ENCODE data around the gene CPNE5.
"Not testable (repeated sequence)": the region's sequence is repeated elsewhere in the genome, so short reads cannot be mapped to it uniquely, and the experiment has no call there.

CPNE5 gene

DNA sequence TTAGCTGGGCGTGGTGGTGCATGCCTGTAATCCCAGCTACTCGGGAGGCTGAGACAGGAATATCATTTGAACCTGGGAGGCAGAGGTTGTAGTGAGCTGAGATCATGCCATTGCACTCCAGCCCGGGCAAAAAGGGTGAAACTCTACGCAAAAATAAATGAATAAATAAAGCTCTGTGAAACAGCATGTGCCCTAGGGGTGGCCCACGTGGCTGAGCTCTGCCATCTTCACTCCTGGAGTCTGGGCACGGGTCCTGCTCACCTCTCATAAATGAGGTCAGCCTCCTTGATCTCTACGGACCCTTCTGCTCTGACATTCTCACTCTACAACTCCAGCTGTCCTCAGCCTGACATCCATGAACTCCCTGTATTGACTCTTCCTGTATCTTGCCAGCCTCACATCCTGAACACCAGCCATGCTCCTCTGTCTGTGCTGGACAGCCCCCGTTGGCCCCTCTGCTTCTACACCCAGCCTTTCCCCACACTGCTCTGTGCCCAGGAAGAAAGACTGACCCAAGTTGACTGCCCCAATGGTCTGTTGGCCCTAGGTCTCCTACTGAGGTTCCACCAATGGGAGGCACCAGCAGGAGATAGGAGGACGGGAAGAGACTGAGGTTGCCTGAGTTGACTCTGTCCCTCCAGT, 21.9 kb downstream of the CPNE5 start:
- no peak overlapping the region for H3K4me3 ChIP-seq (ENCODE audit: low read depth, low read length)

DNA sequence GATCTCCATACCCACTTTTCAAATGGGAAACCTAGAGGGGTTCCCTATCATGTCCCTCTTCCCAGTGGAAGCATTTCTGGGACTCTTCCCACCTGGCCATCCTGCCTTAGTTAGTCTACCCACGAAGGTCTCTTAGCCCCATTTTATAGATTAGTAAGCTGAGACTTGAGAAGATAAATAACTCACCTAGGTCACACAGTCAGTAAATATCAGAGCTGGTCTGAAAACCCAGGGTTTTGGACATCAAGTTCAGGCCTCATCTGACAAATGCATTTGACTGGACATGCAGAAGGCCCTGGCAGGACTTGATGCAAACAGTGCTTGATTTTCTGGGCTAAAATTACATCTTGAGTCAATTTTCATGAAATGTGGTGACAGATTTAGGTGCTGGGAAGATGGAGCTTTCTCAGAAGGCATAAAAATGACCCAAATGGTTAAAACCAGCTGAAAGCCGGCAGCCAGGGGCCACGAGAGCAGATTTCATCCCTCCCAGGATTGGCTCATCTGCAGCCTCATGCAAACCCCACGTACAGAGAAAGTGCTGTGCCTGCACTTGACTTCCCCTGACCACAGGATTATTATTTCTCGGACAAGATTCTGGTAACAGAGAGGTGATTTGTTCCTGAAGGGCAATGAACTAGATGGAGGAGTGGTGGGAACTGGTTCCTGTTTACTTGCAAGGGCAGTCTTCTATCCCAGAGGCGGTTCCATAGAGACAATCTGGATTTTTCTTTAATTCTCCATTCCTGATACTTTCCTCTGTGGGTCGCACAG, 23.1 kb downstream of the CPNE5 start:
- no peak overlapping the region for H3K4me3 ChIP-seq (ENCODE audit: low read depth, low read length)

DNA sequence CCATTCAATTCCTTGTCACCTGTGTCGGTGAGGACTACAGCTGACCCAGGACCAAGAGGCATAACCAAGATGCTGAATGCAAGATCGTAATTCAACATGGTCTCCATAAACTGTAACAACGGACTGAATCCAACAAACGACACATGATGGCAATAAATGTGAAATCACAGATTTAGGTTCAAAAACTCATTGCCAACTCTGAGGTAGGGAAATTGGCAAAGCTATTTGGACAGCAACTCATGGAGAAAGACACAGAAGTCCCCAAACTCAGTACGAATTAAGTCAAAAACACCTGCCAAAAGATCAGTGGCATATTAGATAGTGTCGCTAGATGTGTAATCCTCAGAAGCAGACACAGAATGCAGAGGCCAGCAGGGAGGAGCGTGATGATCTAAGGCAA, 25.0 kb downstream of the CPNE5 start:
- no peak overlapping the region for H3K4me3 ChIP-seq (ENCODE audit: low read depth, low read length)

DNA sequence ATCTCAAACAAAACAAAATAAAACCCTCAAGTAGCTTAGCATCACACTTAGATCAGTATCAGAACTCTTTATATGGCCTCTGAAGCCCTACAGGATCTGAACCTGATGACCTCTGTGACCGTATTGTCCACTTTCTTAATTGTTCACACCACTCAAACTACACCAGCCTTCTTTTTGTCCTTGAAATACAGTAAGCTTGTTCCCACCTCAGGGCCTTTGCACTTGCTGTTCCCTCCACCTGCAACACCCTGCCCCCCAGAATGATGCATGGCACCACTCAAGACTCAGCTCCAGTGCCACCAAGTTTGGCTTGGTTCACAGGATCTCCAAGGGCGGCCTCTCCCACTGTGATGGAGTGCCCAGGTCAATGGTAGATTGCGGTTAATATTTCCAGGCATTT, 25.7 kb downstream of the CPNE5 start:
- H3K4me3 ChIP-seq (ENCODE audit: low read depth, low read length), result no peak overlapping the region

DNA sequence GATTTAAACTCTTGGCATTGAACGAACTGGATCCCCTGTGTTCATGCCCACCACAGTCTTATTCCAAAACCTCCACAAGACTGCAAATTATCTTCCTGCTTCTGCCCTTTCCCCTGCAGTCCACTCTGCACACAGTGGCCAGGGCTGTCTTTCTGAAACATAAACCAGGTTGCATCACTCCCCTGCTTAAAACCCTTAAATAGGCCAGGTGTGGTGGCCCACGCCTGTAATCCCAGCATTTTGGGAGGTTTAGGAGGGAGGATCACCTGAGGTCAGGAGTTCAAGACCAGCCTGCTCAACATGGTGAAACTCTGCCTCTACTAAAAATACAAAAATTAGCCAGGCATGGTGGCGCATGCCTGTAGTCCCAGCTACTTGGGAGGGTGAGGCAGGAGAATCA, 26.2 kb downstream of the CPNE5 start:
- not testable (repeated sequence) for H3K4me3 ChIP-seq (ENCODE audit: low read depth, low read length)

DNA sequence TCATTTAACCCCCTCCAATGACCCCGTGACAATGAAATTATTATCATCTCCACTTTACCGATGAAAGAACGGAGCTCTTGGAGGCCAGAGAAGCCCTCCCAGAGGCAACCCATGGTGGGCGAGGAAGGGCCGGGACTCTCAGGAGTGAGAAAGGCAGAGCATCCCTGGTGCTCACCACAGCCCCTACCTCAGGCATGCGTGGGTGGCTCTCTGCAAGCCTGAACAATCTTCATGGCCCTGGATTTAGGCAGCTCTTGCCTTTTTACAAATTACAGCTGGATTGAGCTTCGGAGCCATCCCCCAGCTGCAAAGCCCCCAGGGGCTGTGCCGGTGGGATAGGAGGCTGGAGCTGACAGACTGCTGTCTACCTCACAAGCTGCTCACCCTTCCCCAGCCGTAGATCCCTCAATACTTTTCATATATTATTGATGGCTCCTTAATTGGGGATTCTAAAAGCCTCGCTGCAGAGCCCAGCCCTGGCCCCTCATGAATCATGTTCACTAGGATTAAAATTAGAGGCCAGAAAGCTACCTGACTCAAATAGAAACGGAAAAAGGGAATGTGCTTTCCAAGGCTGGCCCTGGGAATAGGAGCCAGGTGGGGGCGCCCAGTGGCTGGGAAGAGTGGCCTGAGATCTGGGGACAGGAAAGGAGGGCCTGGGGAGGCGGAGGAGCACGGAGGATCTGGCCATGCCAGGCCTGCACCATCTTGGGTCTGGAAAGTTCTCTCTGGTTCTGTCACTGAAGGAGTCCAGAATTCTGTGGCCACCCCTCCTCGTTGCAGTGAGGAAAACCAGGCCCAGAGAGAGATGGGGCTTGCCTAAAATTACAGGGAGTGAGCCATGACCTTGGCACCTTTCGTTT, 29.1 kb downstream of the CPNE5 start:
- no peak overlapping the region for H3K4me3 ChIP-seq (ENCODE audit: low read depth, low read length)

DNA sequence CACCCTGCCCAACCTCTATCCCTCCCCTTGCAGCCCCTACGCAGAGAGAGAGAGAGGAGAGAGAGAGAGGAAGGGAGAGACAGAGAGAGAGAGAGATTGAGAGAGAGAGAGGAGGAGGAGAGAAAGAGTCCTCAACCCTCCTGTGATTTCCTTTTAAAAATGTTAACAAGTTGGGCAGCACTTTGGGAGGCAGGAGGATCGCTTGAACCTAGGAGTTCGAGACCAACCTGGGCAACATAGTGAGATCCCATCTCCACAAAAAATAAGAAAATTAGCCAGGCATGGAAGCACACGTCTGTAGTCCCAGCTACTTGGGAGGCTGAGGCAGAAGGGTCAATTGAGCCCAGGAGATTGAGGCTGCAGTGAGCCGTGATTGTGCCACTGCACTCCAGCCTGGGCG, 30.1 kb downstream of the CPNE5 start:
- H3K4me3 ChIP-seq (ENCODE audit: low read depth, low read length), result no peak overlapping the region

DNA sequence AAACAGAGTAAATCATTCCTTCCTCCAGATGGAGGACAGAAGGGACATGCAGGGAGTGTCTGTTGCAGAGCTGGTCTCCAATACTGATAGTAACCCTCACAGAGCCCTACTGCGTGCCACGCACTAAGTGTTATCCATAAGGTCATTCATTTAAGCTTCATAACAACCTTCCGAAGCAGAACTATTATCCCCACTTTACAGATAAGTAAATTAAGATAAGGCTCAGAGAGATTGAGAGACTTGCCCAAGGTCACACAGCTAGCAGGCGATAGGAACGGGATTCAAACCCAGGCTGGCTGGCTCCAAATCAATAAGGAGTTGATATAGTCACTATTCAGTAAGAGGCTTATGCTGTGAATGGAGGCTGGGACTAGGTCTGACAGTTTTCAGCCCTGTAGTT, 30.6 kb downstream of the CPNE5 start:
- H3K4me3 ChIP-seq (ENCODE audit: low read depth, low read length), result no peak overlapping the region

DNA sequence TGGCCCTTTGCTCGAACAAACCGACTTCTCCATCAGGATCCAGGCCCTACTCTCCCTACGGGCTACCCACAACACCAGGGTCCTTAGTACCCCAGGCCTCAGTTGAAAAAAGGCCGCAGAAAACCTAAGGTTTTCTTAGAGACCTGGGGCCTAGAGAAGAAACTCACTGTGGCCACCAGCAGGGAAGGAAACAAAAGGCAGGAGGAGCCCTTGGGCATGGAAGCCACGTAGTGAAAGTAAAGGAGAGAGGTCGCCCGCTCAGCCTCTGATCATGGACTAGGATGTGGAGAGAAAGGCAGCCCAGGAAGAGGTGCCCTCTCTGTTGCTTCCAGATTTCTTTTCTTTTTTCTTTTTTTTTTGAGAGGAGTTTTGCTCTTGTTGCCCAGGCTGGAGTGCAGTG, 31.5 kb downstream of the CPNE5 start:
- H3K4me3 ChIP-seq (ENCODE audit: low read depth, low read length), result no peak overlapping the region

DNA sequence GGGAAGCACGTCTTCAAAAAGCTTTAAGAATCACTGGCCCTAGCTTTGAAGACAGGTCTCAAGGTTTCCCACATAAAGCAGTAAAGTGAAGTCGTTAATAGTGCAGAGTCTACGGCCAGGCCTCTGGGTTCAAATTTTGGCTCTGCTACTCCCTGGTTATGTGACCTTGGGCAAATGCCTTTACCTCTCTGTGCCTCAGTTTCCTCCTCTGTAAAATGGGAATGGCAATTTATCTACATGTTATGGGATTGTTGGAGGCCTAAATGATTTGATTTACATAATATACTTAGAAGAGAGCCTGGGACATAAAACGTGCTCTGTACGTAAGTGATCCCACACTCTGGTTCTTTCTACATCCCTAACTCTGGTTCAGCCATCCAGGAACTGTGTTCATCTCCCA, 32.1 kb downstream of the CPNE5 start:
- H3K4me3 ChIP-seq (ENCODE audit: low read depth, low read length), result no peak overlapping the region

DNA sequence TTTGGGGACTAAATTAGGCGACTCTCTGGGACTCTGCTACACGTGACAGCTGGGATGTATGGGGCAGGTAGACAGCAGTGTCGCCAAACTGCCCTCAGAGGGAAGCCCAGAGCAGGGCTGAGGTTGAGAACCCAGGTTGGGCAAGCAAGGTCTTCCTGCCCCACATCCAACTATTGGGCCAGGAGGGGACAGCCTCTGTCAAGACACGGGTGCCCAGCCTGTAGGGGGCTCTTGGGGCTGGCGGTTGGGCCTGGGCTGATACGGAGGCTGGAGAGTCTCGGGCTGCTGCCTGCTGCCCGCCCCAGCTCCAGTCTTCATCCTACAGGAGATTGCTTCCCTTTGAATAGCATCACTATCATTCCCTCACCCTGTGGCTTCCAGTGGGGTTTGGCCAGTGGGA, 33.3 kb downstream of the CPNE5 start:
- no peak overlapping the region for H3K4me3 ChIP-seq (ENCODE audit: low read depth, low read length)

DNA sequence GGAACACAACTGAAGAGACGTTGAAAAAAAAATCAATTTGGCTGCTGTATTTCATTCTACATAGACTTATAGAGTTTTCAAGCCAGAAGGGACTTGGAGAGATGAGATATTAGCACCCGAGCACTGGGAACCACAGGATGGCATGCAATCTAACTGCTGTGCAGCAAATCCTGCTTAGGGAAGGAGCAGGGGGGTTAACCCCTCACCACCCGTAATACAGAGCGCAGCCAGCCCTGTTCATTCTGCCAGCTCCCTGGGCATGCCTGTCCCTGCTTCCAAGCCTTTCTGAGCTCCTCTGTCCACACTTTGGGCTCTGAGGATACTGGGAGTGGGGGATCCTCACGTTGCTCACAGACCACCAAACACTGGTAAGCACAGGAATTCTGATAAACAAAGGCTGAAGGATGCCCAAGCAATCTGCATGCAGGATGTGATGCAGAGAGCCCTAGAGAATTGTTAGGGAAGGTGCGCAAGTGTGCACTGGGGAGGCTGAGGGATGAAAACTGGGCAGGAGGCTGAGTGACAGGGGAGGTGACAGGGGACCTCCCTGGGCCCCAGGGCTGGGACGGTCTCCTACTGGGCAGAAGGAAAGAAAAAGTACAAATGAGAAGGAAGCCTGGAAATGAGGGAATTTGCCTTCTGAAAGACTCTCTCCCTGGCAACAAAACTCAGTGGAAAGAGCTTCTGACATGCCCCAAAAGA, 34.0 kb downstream of the CPNE5 start:
- H3K4me3 ChIP-seq (ENCODE audit: low read depth, low read length), result no peak overlapping the region

DNA sequence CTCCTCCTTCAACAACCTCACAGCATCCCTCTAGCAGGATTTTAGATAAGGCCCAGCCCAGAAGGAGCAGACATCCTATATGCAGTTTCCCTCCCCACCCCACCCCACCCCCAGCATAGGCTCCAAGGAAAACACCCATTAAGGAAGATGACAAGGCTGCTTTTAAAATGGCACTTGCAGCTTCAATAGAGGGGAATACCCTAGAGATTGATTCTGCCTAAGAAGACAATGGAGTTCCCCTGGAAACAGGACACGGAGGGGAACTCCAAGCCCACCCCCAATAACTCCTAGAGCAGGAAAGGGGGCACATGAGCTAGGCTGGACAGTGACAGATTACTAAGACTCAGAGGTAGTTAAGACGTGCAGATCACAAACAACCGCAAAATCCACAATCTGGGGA, 34.7 kb downstream of the CPNE5 start:
- no peak overlapping the region for H3K4me3 ChIP-seq (ENCODE audit: low read depth, low read length)

DNA sequence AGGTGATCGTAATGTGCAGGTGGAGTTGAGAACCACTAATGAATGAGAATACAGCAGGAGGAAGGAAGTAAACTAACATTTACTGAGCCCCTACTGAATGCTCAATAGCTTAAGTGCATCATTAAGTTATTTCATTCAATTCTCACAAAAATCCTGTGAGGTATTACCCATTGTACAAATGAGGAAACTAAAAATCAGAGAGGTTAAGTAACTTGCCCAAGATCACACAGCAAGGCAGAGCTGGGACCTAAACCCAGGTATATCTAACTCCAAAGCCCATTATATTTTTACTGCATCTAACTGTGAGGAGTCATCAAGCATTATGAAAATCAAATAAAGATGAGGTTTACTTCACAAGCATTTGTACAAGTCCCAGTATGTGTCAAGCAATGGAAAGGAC, 35.3 kb downstream of the CPNE5 start:
- H3K4me3 ChIP-seq (ENCODE audit: low read depth, low read length), result no peak overlapping the region

DNA sequence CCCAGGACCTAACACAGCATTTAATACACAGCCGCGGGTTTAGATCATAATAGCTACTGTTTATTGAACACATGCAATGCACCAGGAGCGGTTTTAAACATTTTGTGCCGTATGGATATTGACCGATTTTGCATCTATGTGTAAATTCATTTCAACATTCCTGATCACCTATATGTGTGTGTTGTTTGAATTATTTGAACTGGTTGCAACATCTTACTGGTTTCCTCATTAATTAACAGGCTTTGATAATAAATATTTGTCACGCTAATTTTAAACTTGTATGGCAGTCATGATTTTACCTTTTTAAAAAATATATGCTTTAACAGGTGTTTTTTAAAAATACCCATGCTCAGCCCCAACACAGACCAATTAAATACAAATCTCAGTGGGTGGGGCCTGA, 35.8 kb downstream of the CPNE5 start:
- H3K4me3 ChIP-seq (ENCODE audit: low read depth, low read length), result no peak overlapping the region

DNA sequence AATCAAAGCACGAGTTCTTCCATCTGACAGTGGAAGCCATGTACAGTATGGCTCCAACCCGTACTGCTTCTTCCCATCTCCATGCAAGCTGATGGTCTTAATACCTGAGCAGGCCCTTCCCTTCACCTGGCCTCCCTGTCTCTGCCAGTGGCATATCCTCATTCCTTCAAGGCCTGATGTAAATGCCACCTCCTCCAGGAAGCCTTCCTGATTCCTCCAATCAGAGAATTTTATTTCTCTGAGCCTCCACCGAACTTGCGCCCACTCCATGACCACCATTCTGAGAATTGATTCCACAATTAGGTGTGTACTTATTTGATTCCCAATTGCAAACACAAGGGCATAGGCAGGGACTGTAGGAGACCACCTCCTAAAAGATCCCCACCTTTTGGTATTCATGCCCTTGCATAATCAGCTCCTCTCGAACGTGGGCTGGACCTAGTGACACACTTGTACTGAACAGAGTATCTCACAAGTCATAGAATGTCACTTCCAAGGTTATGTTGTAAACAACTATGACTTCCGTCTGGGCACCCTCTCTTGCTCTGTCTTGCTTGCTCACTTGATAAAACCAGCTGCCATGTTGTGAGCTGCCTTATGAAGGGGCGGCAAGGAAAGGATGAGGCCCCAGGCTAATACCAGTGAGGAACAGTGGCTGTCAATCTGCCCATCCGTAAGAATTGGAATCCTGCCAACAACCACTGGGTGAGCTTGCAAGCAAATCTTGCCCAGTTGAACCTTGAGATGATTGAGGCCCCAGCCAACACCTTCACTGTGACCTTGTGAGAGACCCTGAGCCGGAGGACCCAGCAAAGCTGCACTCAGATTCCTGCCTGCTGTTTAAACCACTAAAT, 38.8 kb downstream of the CPNE5 start:
- no peak overlapping the region for H3K4me3 ChIP-seq (ENCODE audit: low read depth, low read length)

DNA sequence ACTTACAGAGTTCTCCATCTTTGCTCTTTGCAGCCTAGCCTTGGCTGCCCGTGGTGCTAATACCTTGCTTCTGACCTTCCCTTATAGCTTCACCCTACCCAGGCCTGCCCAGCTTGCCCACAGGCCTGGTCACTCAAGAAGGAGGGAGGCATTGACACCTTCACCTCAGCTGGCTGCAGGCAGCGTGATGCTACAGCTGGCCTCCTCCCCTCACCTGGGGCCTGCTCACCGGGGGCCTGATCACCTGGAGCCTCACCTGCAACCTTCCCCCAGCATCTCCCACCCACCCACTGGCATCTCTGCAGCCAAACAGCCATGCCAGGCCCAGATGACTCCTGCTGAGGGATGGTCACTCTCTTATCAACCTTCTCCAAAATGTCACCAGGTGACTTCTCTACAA, 40.4 kb downstream of the CPNE5 start:
- H3K4me3 ChIP-seq (ENCODE audit: low read depth, low read length), result no peak overlapping the region

DNA sequence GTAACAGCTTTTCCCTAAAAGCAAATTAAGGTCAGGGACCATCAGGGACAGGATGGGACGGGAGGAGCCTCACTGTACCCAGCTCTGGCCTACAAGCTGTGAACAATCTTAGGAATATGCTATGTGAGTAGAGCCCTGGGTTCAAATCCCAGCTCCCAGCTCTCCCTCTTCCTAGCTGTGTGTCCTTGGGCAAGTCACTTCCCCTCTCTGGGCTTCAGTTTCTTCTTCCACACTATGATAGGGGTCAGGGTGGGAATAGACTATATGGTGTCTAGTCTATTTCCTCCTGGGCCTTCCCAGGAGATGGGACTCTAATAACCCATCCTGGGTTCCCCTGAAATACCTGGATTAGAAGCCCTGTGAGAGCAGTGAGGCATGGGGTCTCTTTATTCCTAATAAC, 41.6 kb downstream of the CPNE5 start:
- H3K4me3 ChIP-seq (ENCODE audit: low read depth, low read length), result no peak overlapping the region

DNA sequence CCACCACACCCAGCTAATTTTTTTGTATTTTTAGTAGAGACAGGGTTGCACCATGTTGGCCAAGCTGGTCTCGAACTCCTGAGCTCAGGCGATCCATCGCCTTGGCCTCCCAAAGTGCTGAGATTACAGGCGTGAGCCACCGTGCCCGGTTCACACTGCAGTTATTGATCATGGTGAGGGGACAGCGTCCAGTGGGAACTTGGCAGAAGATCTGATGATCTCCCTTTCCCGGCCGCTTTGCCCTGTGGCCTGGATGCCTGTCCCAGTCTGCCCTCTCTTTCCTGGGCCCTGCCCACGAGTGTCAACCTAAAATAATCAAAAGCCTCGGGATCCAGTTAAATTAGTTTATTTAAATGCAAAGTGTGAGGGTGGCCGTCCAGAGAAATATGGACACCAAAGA, 42.2 kb downstream of the CPNE5 start:
- no peak overlapping the region for H3K4me3 ChIP-seq (ENCODE audit: low read depth, low read length)

DNA sequence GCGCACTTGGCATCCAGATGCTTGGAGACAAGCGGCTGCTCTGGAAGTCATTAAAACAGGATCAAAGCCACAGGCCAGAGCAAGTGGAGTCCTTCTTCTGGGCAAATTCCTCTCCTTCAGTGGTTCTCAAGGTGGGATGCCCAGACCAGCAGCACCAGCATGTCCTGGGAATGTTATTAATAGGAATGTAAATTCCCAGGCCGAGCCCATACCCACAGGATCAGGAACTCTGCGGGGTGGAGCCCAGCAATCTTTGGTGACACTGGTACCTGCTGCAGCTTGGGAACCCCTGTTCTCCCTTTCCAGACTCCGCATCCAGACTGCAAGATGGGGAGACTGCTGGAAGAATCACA, 44.6 kb downstream of the CPNE5 start:
- H3K4me3 ChIP-seq (ENCODE audit: low read depth, low read length), result no peak overlapping the region
